Mononuclear cell (primary cell): Measurements from ENCODE around the gene SHC2. TPM values are rescaled to one million over a fixed set of nuclear protein-coding genes. Genes with fewer than 3 reads are reported as not detected.

Source experiments
- H3K27me3 ChIP-seq: 2 replicates; pipeline ENCODE4 v1.6.0; 2011; ENCODE audit warnings: low read length, control low read depth; ENCODE audit not compliant: insufficient read depth
- H3K4me1 ChIP-seq: 2 replicates; pipeline ENCODE4 v1.5.1; 2011; ENCODE audit warnings: mild to moderate bottlenecking, low read length, control low read depth; ENCODE audit not compliant: insufficient read depth
- H3K4me3 ChIP-seq: 2 replicates; pipeline ENCODE4 v1.5.1; 2011; ENCODE audit warnings: mild to moderate bottlenecking, low read length, moderate library complexity
- H3K9me3 ChIP-seq: 2 replicates; pipeline ENCODE4 v1.5.1; 2011; ENCODE audit warnings: low read depth, mild to moderate bottlenecking, control low read depth, low read length
- total RNA-seq: library from RNA; depleted of rRNA; stranded (reverse); fragments of >200 nt; gene quantifications from one replicate; pipeline ENCODE4 v1.2.3, GENCODE V29; 2012

SHC2 gene
- total RNA-seq, 1 donor, result 0.42 TPM

DNA sequence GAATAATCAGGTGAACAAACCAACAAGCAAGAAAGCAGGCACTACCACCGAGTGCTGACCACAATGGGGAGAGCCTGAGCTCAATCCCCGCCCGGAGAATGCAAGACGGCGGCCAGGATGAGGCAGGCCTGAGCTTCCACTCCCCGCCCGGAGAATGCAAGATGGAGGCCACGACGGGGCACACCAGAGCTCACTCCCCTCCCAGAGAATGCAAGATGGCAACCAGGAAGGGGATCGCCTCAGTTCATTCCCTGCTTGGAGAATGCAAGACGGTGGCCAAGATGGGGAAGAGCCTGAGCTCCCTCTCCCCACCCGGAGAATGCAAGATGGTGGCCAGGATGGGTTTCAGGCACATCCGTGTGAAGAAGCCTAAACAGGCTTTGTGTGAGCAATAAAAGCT lies 91.6 kb downstream of the SHC2 start:
- Histone ChIP-seq H3K27me3 (no peaks in the 10 kb centered on the region), H3K4me3 (no peak overlapping the region), H3K4me1 (no peaks in the 10 kb centered on the region), H3K9me3 (no peaks in the 10 kb centered on the region)

DNA sequence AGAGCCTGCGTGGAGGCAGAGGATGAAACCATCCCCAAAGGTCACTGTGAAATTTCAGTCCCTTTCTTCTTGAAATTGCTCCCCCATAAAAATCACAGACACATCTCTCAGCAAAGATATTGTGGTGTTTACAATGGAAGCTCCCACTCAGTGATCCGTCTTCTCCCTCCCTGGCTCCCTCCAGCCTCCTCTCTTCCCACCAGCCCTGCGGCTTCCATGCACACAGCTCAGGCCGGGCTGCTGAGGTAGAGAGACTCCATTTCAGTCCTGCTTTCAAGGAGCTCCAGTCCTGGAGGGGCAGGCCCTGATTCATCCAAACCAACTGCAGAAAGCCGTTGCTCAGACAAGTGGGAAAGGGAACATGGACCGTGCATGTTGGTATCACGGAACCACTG lies 92.2 kb downstream of the SHC2 start:
- H3K4me1 ChIP-seq, result no peaks in the 10 kb centered on the region
- no peaks in the 10 kb centered on the region for H3K27me3 ChIP-seq
- H3K9me3 ChIP-seq, result no peaks in the 10 kb centered on the region
- H3K4me3 ChIP-seq, result no peak overlapping the region

DNA sequence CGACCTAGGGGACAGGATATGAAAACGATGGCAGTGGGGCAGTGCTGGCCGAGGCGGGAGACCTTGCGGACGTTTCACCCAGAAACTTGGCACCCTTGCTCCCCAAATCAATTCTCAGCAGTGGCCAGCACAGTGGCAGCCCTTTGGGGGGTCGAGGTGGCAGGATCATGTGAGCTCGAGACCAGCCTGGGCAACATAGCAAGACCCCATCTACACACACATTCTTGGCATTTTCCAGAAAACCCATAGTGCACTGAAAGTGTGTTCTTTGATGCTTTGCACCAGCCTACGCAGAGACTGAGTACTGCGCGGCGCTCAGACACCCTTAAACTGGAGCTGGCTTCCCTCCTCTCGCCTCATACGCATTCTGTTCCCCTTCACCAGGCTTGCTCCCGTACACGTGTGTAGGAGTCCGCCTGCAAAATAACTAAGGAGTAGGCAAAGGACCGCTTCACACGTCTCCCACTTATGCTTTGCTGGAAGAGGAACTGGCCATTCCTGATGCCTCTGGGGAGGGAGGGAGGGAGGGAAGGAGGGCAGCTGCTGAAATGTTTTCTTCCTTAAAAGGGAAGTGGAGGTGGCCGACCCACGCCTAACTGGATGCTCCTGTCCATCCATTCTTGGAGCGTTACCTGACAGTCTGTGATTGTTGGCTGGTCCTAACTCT lies 92.7 kb downstream of the SHC2 start:
- Histone ChIP-seq H3K4me3 (no peak overlapping the region), H3K9me3 (no peaks in the 10 kb centered on the region), H3K27me3 (no peaks in the 10 kb centered on the region), H3K4me1 (no peaks in the 10 kb centered on the region)

DNA sequence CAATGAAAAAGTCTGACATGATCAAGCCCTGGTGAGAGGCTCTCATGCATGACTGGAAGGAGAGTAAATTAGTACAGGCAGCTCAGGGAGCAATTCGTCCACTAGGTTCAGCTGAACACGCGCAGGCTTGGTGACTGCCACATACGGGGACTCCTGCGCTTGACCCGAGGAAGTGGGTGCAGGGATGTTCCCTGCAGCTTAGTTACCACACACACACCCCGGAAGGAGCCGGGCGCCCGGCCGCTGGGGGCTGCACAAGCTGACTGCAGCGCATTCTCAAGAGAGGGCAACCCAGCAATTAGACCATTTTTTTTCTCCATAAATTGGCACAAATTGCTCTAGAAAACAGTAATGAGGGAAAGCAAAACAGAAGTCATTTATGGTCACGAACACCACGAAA lies 93.3 kb downstream of the SHC2 start:
- H3K9me3 ChIP-seq, result no peaks in the 10 kb centered on the region
- no peaks in the 10 kb centered on the region for H3K4me1 ChIP-seq
- H3K27me3 ChIP-seq, result no peaks in the 10 kb centered on the region
- no peak overlapping the region for H3K4me3 ChIP-seq

DNA sequence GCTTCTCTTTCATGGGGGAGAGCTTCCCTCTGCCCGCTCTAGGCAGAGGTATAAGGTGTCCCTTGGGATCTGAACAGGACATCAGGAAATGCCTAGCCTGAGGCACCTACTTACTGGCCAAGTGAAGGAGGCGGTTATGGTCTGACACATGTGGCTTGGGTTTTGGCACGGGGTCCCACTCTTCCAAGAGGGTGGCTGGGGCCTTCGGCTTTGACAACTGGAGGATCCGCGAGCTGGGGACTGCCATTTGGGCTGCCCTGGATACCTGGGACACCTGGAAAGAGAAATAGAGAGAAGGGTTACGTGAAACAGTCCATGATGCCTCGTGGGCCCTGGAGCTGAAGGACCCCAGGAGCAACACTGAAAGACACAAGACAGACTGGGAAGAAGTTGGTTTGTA lies 93.9 kb downstream of the SHC2 start:
- H3K4me1 ChIP-seq, result no peaks in the 10 kb centered on the region
- H3K9me3 ChIP-seq, result no peaks in the 10 kb centered on the region
- no peak overlapping the region for H3K4me3 ChIP-seq
- H3K27me3 ChIP-seq, result no peaks in the 10 kb centered on the region

Other genes starting within 250 kb of the SHC2 start
- under 0.01 TPM for gene PLPP2, start 169.6 kb downstream of the SHC2 start, total RNA-seq
- gene MIER2, start 116.2 kb downstream of the SHC2 start, total RNA-seq, result 4.3 TPM
- not detected for gene C2CD4C, start 51.9 kb downstream of the SHC2 start, total RNA-seq
- gene MADCAM1, start 35.5 kb upstream of the SHC2 start, total RNA-seq, result not detected
- gene TPGS1, start 46.5 kb upstream of the SHC2 start, total RNA-seq, result 29.6 TPM
- 20.5 TPM for gene CDC34, start 70.7 kb upstream of the SHC2 start, total RNA-seq
- 63.7 TPM for gene GZMM, start 83.0 kb upstream of the SHC2 start, total RNA-seq
- 94.2 TPM for gene BSG, start 111.6 kb upstream of the SHC2 start, total RNA-seq
- 0.21 TPM for gene HCN2, start 128.8 kb upstream of the SHC2 start, total RNA-seq
- gene POLRMT, start 172.5 kb upstream of the SHC2 start, total RNA-seq, result 16.8 TPM
- 0.10 TPM for gene FGF22, start 178.8 kb upstream of the SHC2 start, total RNA-seq
- 80.6 TPM for gene RNF126, start 202.2 kb upstream of the SHC2 start, total RNA-seq
- 0.73 TPM for gene FSTL3, start 215.4 kb upstream of the SHC2 start, total RNA-seq
- gene PRSS57, start 234.4 kb upstream of the SHC2 start, total RNA-seq, result 5.4 TPM
- gene PALM, start 247.9 kb upstream of the SHC2 start, total RNA-seq, result not detected